ENCODE measurements around the gene HUNK. TPM values are rescaled to one million over a fixed set of nuclear protein-coding genes. Genes with fewer than 3 reads are reported as not detected.
"Not testable (repeated sequence)": the region's sequence is repeated elsewhere in the genome, so short reads cannot be mapped to it uniquely, and the experiment has no call there.

HUNK gene
- total and polyA plus RNA-seq, 8 donors, result 2.6 to 17.0 (median 9.0) TPM

DNA sequence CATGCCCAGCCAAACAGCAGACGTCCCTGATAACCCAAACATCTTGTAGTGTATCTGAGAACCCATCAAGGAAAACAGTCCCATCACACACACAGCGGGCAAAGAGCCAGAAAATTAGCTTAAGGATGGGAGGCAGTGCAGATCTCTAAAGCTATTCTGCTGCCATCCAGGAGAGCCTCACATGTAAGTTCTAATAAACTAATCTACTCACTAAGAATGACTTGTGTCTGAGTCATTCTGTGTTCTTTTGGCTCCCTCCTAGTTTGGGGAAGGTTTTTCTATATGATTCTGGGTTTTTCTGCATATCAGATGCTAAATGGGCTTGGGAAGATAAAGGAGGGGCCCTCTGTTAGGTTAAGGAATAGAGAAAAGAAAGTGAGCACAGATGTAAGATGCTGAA lies 162.8 kb downstream of the HUNK start:
- H3K27me3 ChIP-seq, result no peaks in the 10 kb centered on the region
- no peaks in the 10 kb centered on the region for H3K36me3 ChIP-seq
- no peak overlapping the region for H3K4me3 ChIP-seq
- H3K4me1 ChIP-seq, result no peaks in the 10 kb centered on the region
- FAIRE-seq (no peak), ATAC-seq (no peak), DNase-seq (no peak)
- no peak overlapping the region for H3K27ac ChIP-seq
- no peaks in the 10 kb centered on the region for H3K9me3 ChIP-seq
- TF ChIP-seq CTCF (IDR thresholded peaks at IDR 0.05), result no peak
- intact Hi-C loops (cut with DNase I), result no loop called here
- WGBS, 2 donors, result 67 to 78% methylated on average over 2 of the region's 2 CpGs

DNA sequence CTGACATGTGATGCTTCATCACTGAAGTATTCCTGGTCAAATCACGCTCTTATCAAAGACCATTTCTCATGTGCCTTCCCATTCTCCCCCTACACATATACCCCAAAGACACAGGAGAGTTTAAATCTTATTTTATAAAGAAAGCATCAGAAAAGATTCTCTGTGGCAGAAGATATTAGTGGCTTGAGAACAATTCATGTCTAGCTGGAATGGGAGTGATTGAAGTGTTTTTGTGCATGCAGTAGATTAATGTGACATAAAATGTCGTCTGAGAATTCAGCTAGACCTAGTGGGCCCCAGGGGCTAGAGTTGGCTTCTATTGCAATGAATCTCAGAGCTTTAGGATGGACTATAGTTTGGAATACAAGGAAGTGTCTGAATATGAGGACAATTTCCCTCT lies 163.9 kb downstream of the HUNK start:
- intact Hi-C loops (cut with DNase I), result no loop called here
- WGBS, 2 donors, result 77 to 85% methylated on average over 2 of the region's 2 CpGs
- H3K27me3 ChIP-seq, result no peaks in the 10 kb centered on the region
- FAIRE-seq, result no peak
- no peak for ATAC-seq
- no peaks in the 10 kb centered on the region for H3K4me1 ChIP-seq
- no peak overlapping the region for H3K4me3 ChIP-seq
- H3K27ac ChIP-seq, result no peak overlapping the region
- no peak for DNase-seq
- H3K9me3 ChIP-seq, result no peaks in the 10 kb centered on the region
- no peaks in the 10 kb centered on the region for H3K36me3 ChIP-seq
- no peak for TF ChIP-seq CTCF (IDR thresholded peaks at IDR 0.05)

- H3K9me3 ChIP-seq; H3K27ac ChIP-seq; ATAC-seq; H3K27me3 ChIP-seq; DNase-seq; FAIRE-seq; H3K36me3 ChIP-seq; H3K4me1 ChIP-seq; intact Hi-C loops (cut with DNase I); H3K4me3 ChIP-seq: not testable (repeated sequence)
- WGBS, 2 donors, result 84 to 94% methylated on average over 4 of the region's 4 CpGs
Observed at GRCh38 chr21:32038751-32039150, 165.9 kb downstream of the HUNK start.

DNA sequence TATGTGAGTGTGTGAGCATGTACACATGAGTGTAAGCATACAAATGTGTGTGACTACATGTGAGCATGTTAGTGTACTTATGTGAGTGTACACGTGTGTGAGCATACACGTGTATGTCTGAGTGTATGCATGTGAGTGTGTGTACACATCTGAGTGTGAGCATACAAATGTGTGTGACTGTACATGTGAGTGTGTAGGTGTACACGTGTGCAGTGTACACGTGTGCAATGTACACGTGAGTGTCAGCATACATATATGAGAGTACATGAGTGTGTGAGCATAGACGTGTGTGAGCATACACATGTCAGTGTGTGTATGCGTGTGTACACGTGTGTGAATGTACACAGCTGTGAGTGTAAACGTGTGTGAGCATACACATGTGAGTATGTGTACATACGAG lies 170.6 kb downstream of the HUNK start:
- H3K27ac ChIP-seq, result no peak overlapping the region
- no peaks in the 10 kb centered on the region for H3K9me3 ChIP-seq
- ATAC-seq (no peak), FAIRE-seq (no peak), DNase-seq (no peak)
- intact Hi-C loops (cut with DNase I), result no loop called here
- H3K4me3 ChIP-seq, result no peak overlapping the region
- no peaks in the 10 kb centered on the region for H3K36me3 ChIP-seq
- TF ChIP-seq CTCF (IDR thresholded peaks at IDR 0.05), result no peak
- 81 to 92% methylated on average over 10 of the region's 10 CpGs for WGBS, 2 donors
- H3K4me1 ChIP-seq, result no peaks in the 10 kb centered on the region
- no peaks in the 10 kb centered on the region for H3K27me3 ChIP-seq

DNA sequence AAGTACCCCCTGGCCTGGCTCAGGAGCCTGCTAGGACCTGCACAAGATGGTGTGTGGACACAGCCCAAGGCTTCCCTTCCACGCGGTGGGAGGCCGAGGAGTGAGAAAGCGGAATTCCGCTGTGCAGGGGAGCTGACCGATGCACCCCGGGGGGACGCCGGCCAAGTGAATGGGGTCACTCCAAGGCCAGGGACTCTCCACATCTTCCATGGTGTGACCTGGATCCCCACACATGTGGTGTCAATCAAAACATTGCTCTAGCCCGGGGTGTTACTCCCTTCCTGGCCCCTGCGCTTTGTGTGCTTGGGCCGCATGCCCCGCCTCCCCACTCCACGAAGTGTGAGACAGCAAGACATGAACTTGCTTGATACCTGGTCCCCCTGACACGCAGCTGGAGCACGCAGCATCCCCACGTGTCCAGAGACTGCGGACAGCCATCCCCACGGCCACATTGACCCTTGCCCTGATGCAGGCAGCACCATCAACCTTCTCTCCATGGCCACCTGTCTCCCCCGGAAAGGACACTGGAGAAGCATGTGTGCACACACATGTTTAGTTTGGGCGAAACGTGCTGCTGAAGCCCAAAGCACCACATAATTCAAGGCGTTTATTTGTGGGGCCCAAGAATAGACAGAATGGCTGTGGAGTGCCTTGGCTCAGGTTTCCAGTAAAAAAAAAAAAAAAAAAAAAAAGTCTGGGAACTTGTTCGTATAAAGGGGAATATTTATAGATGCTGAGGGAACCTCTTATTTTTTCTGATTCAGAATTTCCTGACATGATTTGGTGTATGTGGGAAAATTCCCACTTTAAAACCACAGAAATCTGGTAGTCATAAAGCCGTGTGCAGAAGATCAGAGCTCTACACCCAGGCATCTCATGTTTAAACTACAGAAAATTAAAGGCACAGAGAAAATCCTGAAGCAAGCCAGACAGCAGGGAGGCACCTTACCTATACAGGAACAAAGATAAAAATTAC lies 171.7 kb downstream of the HUNK start:
- intact Hi-C loops (cut with DNase I), result no loop called here
- ATAC-seq, result no peak
- WGBS, 2 donors, result 87 to 89% methylated on average over 25 of the region's 25 CpGs

More for the DNA sequence above, 171.7 kb downstream of the HUNK start:
- Histone ChIP-seq H3K9me3 (no peaks in the 10 kb centered on the region), H3K27me3 (no peaks in the 10 kb centered on the region), H3K4me3 (no peak overlapping the region), H3K36me3 (no peaks in the 10 kb centered on the region), H3K27ac (no peak overlapping the region), H3K4me1 (no peaks in the 10 kb centered on the region)
- DNase-seq (no peak), FAIRE-seq (no peak)
- no peak for TF ChIP-seq CTCF (IDR thresholded peaks at IDR 0.05)
